Loucy (cell line): Measurements from ENCODE around the gene SEZ6.

Source experiments
- EZH2phosphoT487 ChIP-seq: fragments of 200-600 bp; IDR thresholded peaks from 2 replicates; pipeline ENCODE4 v1.6.1; 2018; ENCODE audit warnings: antibody characterized with exemption, mild to moderate bottlenecking, moderate library complexity, borderline replicate concordance
- TF ChIP-seq, protein P1 (sequence below): fragments of 200-600 bp; sonication (generic); conservative IDR thresholded peaks from 2 replicates; pipeline ENCODE4 v1.5.1; 2014; ENCODE audit warnings: mild to moderate bottlenecking, antibody characterized with exemption, low read length

DNA sequence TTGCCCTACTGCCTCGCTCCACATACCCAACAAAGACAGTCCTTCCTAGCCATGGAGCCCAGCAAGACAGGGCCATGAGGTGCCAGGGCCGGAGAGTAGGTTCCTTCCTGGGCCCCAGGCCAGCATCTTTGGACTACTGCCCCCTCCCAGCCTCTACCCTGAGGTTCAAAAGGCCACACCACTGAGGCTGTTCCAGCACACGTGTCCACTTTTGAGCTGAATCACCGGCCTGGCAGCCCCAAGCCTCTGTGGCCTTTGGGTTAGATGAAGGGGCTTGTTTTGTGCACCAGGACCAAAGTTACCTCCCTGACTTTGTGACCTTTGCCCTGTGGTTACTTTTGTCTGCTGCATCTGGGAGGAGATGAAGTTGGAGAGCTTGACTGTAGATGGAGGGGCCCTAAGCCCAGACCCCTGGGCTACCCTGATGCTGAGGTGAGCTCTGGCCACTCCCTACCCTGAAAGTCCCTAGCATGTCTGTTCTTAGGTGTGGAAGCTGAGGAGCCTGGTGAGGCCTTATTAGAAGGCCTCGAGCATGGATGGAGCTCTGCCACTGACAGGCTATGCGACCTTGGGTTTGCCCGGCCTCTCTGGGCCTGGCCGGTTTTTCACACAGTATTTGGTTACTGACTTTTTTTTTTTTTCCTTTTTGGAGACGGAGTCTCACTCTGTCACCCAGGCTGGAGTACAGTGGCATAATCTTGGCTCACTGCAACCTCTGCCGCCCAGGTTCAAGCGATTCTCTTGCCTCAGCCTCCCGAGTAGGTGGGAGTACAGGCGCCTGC lies 12.0 kb downstream of the SEZ6 start:
- TF ChIP-seq, protein P1, sequence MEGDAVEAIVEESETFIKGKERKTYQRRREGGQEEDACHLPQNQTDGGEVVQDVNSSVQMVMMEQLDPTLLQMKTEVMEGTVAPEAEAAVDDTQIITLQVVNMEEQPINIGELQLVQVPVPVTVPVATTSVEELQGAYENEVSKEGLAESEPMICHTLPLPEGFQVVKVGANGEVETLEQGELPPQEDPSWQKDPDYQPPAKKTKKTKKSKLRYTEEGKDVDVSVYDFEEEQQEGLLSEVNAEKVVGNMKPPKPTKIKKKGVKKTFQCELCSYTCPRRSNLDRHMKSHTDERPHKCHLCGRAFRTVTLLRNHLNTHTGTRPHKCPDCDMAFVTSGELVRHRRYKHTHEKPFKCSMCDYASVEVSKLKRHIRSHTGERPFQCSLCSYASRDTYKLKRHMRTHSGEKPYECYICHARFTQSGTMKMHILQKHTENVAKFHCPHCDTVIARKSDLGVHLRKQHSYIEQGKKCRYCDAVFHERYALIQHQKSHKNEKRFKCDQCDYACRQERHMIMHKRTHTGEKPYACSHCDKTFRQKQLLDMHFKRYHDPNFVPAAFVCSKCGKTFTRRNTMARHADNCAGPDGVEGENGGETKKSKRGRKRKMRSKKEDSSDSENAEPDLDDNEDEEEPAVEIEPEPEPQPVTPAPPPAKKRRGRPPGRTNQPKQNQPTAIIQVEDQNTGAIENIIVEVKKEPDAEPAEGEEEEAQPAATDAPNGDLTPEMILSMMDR, result no peak
- TF ChIP-seq EZH2phosphoT487, result no peak
